Occipital lobe (tissue), 2 donors: ENCODE data around the gene MPZL1. TPM values are rescaled to one million over a fixed set of nuclear protein-coding genes. Genes with fewer than 3 reads are reported as not detected.
"Not testable (repeated sequence)": the region's sequence is repeated elsewhere in the genome, so short reads cannot be mapped to it uniquely, and the experiment has no call there.

ENCODE experiments used
- DNase-seq: peaks from one replicate; lab custom pipeline; 2025; lab: John Stamatoyannopoulos, UW
- total RNA-seq: library from RNA; depleted of rRNA; stranded (reverse); fragments of >200 nt; gene quantifications from one replicate; pipeline ENCODE4 v1.2.3, GENCODE V29; 2014

MPZL1 gene
- total RNA-seq, 1 donor from 2014 or later: 278 TPM

DNA sequence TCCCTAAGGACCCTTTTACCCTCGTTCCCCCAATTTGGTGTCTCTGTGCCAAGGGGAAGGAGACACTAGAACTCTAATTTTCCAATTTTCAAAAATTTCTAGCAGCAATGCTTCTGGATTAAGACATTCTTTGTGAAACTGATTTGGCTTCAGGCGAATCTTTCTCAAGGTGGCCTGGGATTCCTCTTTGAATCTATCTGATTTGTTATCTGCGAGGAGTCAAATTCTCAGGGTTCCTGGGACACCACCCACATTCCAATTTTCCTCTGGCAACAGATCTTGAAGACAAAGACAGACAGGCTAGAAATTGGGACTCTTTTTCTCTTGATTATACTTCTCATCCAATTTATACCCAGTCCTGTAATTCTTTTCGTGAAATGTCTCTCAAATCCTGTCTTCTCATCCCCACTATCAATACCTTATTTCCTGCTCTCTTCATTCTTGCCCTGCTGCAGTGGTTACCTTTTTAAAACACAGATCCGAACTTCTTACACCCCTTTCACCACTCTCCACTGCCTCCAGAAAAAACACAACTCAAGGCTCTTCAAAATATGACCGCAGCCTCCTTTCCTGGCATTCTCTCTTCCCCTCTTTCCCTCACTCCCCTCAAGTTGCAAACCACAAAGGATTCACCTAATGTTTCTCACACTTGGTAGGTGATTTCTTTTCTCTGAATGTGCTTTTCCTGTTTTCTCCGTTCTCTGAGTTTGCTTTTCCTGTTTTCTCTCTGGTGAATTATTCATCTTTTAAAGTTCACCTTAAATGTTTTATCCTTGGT lies 2.7 kb upstream of the MPZL1 start:
- no peak for DNase-seq

- DNase-seq: not testable (repeated sequence)
These were observed 1.9 kb upstream of the MPZL1 start for GRCh38 chr1:167719715-167720421.

- DNase-seq: no peak
These were observed 691 bp upstream of the MPZL1 start for GRCh38 chr1:167720965-167721616.

DNA sequence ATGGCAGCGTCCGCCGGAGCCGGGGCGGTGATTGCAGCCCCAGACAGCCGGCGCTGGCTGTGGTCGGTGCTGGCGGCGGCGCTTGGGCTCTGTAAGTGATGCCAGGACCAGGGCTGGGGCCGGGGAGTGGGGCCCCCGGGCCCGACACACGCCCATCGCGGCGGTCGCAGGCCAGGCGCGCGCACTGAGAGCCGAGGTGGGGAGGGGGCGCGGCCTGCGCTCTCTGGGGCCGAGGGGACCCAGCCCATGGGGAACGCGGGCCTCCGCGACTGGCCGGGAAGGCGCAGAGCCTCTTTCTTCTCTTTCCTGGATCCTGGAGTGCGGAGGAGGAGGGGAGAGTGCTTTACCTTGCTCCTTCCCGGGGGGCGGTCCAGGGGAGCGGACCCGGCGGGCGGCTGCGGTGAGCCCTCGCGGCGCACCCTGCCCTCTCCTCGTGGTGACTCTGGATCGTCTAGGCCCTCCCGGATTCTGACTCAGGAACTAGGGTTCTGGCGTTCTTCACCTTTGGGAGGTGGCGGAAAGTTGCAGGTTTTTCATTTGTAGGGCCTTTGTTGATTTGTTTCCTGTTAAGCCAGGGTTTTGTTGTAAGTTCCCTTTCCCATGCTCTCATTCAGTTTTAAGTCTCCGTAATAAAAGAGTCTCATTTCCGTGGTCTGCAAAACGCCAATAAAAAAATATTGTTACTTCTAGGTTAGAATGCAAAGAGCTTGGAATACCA lies 529 bp downstream of the MPZL1 start:
- DNase-seq: no peak

DNA sequence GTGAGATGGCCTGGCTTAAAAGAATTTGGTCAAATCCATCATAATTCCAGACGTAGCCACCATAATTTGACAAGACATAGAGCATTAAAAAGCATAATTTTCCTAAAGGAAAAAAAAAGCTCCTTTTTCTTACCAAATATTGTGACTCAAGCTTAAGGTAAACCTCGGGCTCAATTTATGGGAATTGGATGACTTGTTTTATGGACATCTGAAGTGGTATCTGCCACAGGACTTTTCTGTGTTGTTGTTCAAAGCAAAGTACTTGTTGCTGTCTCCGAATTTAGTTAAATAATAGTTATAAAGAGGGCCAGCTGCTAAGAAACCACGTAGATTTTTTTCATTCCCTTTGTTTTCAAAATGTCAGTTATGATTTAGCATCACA lies 1.1 kb downstream of the MPZL1 start:
- no peak for DNase-seq

GRCh38 chr1:167723707-167724323 lies 2.0 kb downstream of the MPZL1 start:
- no peak for DNase-seq

DNA sequence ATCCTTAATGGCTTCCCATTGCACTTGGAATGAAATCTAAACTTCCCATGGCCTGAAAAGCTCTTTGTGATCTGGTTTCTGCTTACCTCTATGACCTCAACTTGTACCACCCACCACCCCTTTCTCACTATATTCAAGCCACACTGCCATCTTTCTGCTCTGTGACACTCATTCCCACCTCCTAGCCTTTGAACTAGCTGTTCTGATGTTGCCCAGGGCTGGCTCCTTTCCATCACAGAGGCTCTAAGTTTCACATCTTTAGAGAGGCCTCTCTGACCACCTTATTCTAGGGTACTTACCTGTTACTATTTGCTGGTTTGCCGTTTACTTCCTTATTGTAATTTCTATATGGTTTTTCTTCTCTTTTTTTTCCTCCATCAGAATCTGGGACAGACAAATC lies 4.2 kb downstream of the MPZL1 start:
- no peak for DNase-seq

- no peak for DNase-seq
These were observed 7.1 kb downstream of the MPZL1 start for GRCh38 chr1:167728818-167729410.

DNA sequence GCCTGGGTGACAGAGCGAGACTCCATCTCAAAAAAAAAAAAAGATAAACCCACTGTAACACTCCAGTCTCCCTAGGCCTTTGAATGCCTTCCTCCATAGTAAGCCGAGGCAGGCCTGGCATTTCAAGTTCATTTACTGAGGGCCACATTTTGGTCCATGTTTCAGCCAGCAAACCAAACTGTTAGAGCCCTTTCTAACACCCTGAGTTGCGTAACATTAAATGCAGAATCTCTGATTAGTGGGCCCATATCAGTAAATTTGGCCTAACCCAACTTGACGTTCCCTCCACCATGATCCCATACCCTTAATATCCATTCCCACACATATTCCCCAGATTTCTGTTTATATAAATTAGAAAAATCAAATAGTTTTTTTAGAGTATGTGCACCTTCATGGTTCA lies 12.4 kb downstream of the MPZL1 start:
- DNase-seq: no peak

DNA sequence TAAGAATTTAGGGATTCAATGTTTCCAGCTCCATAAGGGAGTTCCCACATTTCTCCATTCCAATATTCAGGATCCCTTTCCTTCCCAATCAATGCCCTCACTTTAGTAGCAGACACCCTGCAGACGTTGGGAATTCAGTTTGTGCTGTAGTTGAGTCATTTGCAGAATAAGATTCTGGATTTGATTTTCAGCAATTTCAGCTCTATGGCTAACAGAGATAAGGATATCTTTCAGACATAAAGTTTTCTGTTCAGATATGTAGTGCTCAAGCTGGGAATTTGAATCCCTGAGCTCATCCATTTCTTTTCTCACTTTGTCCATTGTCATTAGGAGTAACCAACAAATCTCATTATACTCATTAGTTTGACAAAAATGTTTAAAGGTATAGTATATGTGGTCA lies 13.1 kb downstream of the MPZL1 start:
- no peak for DNase-seq

DNA sequence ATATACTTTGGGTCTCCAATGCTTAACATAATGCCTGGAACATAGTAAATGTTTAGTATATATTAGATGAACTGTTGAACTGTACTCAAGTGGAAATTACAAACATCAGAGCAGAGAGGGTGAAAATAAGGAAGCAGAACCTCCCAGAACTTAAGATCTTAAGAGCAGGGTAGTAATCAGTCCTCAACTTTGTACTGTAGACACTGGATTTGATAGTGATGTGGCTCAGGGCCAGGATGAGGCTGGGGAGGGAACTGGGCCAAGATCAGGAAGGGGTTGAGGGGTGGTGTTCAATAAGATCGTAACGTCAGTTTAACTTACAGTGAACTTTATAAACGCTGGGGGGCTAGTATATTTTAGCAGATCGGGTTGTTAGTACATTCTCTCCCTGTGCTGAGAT lies 15.4 kb downstream of the MPZL1 start:
- no peak for DNase-seq

- no peak for DNase-seq
These were observed 16.4 kb downstream of the MPZL1 start for GRCh38 chr1:167738158-167738557.

GRCh38 chr1:167739752-167740151 lies 18.0 kb downstream of the MPZL1 start:
- DNase-seq: no peak

- DNase-seq: not testable (repeated sequence)
These were observed 19.3 kb downstream of the MPZL1 start for GRCh38 chr1:167741103-167741502.

- DNase-seq: not testable (repeated sequence)
These were observed 20.7 kb downstream of the MPZL1 start for GRCh38 chr1:167742392-167743057.

DNA sequence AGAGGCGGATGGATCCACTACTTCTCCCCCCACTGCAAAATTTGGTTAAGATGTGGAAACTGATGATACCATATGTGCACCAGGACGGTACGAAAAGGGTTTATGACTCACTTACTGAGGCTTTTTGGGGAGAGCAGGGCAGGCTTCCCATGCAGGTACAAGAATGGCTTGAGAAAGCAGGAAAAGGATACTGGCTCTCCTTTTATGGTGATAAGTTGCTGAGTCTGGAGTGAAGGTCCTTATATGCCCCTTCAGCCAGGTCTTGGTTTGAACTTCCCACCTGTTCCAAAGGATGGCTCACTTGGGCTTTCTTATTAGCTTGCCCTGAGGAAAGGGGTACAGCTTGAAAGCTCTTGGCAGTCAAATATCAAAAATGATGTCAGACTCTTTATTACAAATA lies 23.1 kb downstream of the MPZL1 start:
- no peak for DNase-seq

DNA sequence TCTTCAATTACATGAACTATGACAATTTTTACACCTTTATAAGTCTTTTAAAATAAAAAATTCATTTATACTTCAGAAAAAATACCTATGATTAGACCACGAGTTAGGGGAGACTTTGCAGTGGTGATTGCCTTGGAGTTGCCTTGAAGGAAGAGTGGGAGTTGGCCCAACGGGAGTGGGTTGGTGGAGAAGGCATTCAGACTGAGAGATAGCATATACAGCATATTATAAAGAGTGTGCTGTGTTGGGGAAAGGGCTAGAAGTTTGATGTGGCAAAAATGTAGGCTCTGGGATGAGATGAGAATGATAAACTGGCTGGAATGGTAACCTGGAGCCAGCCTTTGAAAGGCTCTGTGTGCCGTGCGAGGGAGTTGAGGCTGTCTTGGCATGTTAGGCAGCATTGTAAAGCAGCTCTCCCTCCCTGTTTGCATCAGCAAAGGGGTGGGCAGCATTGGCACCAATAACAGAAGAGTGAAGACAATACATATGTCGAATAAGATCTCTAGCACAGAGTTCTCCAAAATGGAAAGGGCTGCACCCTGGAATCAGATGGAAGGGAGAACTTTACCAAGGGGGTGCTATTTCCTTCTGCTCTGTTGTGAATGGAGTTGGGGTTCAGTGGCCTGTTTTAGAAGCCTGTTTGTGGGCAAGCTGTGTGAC lies 24.4 kb downstream of the MPZL1 start:
- DNase-seq: no peak

GRCh38 chr1:167746988-167747655 lies 25.3 kb downstream of the MPZL1 start:
- DNase-seq: no peak

GRCh38 chr1:167747988-167748387 lies 26.2 kb downstream of the MPZL1 start:
- DNase-seq: no peak
